Gastroesophageal sphincter (tissue), 4 donors: ENCODE data around the gene NSDHL. TPM values are rescaled to one million over a fixed set of nuclear protein-coding genes. Genes with fewer than 3 reads are reported as not detected.

ENCODE experiments used
- ATAC-seq: fragments of 150-250 bp; one replicate; pipeline ENCODE4 v1.9.1; 2016; ENCODE audit warnings: mild to moderate bottlenecking, moderate library complexity
- H3K27ac ChIP-seq, 4 donors: fragments of 200-600 bp; sonication (generic) in 3 of 4; 1 replicate in 3 of 4; 2 replicates in 1 of 4; pipeline ENCODE4 v1.5.1; 2016 to 2019
- H3K27me3 ChIP-seq: fragments of 200-600 bp; sonication (generic); one replicate; pipeline ENCODE4 v1.5.1; 2019
- H3K36me3 ChIP-seq, 2 donors: fragments of 200-600 bp; sonication (generic); one replicate each; pipeline ENCODE4 v1.5.1; 2019; ENCODE audit warnings: control low read depth in 1 of 2
- H3K4me1 ChIP-seq, 3 donors: fragments of 200-600 bp; sonication (generic); 1 replicate in 2 of 3; 2 replicates in 1 of 3; pipeline ENCODE4 v1.5.1; 2016 to 2019; ENCODE audit warnings: control low read depth in 2 of 3
- H3K4me3 ChIP-seq, 2 donors: fragments of 200-600 bp; sonication (generic); one replicate each; pipeline ENCODE4 v1.5.1; 2019; ENCODE audit warnings: mild to moderate bottlenecking in 1 of 2, moderate library complexity in 1 of 2
- H3K9me3 ChIP-seq, 3 donors: fragments of 200-600 bp; sonication (generic); one replicate each; pipeline ENCODE4 v1.5.1; 2017 to 2019; ENCODE audit warnings: control low read depth in 2 of 3
- EP300 ChIP-seq: sonication (generic); formaldehyde crosslinking; IDR thresholded peaks from one replicate; pipeline ENCODE4 v1.6.1; 2017; ENCODE audit warnings: antibody characterized with exemption, mild to moderate bottlenecking
- POLR2A ChIP-seq, 2 donors: fragments of 450-650 bp; IDR thresholded peaks; one replicate each; pipeline ENCODE4 v1.6.1; 2017; ENCODE audit warnings: antibody characterized with exemption in 2 of 2, mild to moderate bottlenecking in 2 of 2, moderate library complexity in 1 of 2
- POLR2AphosphoS5 ChIP-seq: sonication (generic); formaldehyde crosslinking; IDR thresholded peaks from one replicate; pipeline ENCODE4 v1.6.1; 2017; ENCODE audit warnings: antibody characterized with exemption
- WGBS, 2 donors: methylation state at CpG; one replicate each; pipeline ENCODE4 v1.1.5; 2018; ENCODE audit warnings: low coverage in 1 of 2; 5-methylcytosine and 5-hydroxymethylcytosine counted together
- total RNA-seq, 4 donors: library from RNA; depleted of rRNA; stranded (reverse); fragments of >200 nt; gene quantifications; one replicate each; pipeline ENCODE4 v1.1.0, GENCODE V29; 2016
- TF ChIP-seq, protein P1 (sequence below), 4 experiments: fragments of 200-600 bp in 2 of 4; fragments of 450-650 bp in 2 of 4; sonication (generic) in 1 of 4; IDR thresholded peaks; one replicate each; pipeline ENCODE4 v1.5.1; 2017 to 2019; ENCODE audit warnings: antibody characterized with exemption in 4 of 4, mild to moderate bottlenecking in 2 of 4, moderate library complexity in 2 of 4

The NSDHL gene
- total RNA-seq, 4 donors from 2014 or later: 3.7 to 14.2 (median 10.8) TPM

DNA sequence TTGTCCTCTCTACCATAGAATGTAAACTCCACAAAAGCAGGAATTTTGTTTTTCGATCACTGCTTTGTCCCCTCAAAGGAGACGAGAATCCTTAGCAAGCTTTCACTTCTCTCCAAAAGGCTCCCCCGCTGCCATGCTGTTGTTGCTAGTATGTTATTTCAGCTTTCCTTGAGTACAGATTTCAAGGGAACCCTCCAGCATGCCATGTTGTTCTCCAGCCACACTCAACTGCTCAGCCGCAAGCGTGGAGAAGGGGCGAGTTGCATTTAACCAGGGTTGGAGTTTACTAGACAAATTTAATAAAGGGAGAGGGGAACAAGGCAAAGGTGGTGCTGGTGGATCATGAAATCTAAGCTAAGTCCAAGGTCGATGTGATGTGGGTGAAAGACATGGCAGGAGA, 23.1 kb downstream of the NSDHL start:
- Histone ChIP-seq H3K4me3 (no peak overlapping the region), H3K27me3 (no peaks in the 10 kb centered on the region), H3K36me3 (peaks cover 0 to 45% of the 10 kb centered on the region in 2 donors), H3K4me1 (no peaks in the 10 kb centered on the region), H3K9me3 (no peaks in the 10 kb centered on the region), H3K27ac (no peak overlapping the region)
- TF ChIP-seq POLR2A (IDR thresholded peaks at IDR 0.05) (no peak), EP300 (no peak), POLR2AphosphoS5 (no peak)
- TF ChIP-seq, protein P1, sequence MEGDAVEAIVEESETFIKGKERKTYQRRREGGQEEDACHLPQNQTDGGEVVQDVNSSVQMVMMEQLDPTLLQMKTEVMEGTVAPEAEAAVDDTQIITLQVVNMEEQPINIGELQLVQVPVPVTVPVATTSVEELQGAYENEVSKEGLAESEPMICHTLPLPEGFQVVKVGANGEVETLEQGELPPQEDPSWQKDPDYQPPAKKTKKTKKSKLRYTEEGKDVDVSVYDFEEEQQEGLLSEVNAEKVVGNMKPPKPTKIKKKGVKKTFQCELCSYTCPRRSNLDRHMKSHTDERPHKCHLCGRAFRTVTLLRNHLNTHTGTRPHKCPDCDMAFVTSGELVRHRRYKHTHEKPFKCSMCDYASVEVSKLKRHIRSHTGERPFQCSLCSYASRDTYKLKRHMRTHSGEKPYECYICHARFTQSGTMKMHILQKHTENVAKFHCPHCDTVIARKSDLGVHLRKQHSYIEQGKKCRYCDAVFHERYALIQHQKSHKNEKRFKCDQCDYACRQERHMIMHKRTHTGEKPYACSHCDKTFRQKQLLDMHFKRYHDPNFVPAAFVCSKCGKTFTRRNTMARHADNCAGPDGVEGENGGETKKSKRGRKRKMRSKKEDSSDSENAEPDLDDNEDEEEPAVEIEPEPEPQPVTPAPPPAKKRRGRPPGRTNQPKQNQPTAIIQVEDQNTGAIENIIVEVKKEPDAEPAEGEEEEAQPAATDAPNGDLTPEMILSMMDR (IDR thresholded peaks at IDR 0.05): no peak
- 94 to 100% methylated on average over 1 to 3 of the region's 7 CpGs for WGBS, 2 donors
- ATAC-seq: no peak

DNA sequence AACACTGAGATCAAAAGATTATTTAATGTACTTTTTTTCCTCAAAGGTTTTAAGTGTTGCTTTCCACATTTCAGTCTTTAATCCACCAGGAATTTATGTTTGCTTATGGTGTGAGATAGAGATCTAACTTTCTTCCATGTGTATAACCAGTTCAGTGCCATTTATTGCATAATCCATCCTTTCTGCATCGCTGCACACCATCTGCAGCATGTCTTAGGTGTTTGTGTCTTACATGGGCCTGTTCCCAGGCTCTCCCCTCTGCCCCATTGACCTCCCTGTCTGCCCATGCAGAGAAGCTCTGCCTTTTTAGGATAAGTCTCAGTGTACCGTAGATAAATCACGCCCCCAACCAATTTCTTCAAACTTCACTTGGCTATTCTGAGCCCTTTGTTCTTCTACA, 30.3 kb downstream of the NSDHL start:
- no peak for ATAC-seq
- WGBS, 2 donors: 60 to 75% methylated on average over 1 to 3 of the region's 3 CpGs
- Histone ChIP-seq H3K9me3 (no peaks in the 10 kb centered on the region), H3K27ac (no peak overlapping the region), H3K36me3 (peaks cover 0 to 71% of the 10 kb centered on the region in 2 donors), H3K4me3 (no peak overlapping the region), H3K4me1 (no peaks in the 10 kb centered on the region), H3K27me3 (no peaks in the 10 kb centered on the region)
- TF ChIP-seq, protein P1 (IDR thresholded peaks at IDR 0.05): no peak
- no peak for TF ChIP-seq EP300
- no peak for TF ChIP-seq POLR2A (IDR thresholded peaks at IDR 0.05)

DNA sequence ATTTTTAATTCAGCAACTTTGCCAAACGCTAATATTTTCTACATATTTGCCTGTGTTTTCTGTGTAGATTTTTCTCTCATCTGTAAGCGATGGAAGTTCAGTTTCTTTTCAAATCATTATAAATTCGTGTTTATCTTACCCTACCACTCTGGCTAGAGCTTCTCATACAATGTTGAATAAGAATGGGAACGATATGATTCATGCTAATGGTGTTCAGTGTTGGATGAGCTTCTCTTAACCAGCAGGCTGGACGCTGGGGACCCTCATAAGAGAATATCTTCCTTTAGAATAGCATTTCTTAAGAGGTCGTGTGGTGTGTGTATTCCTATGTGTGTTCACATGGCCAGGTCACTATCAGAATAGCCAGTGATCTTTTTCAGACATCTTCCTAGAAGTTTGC, 31.0 kb downstream of the NSDHL start:
- Histone ChIP-seq H3K9me3 (no peaks in the 10 kb centered on the region), H3K4me1 (no peaks in the 10 kb centered on the region), H3K27ac (no peak overlapping the region), H3K4me3 (no peak overlapping the region), H3K27me3 (no peaks in the 10 kb centered on the region), H3K36me3 (peaks cover 0 to 78% of the 10 kb centered on the region in 2 donors)
- no peak for ATAC-seq
- 43 to 73% methylated on average over 4 of the region's 6 CpGs for WGBS, 2 donors
- no peak for TF ChIP-seq POLR2A (IDR thresholded peaks at IDR 0.05)
- TF ChIP-seq, protein P1 (IDR thresholded peaks at IDR 0.05): no peak

DNA sequence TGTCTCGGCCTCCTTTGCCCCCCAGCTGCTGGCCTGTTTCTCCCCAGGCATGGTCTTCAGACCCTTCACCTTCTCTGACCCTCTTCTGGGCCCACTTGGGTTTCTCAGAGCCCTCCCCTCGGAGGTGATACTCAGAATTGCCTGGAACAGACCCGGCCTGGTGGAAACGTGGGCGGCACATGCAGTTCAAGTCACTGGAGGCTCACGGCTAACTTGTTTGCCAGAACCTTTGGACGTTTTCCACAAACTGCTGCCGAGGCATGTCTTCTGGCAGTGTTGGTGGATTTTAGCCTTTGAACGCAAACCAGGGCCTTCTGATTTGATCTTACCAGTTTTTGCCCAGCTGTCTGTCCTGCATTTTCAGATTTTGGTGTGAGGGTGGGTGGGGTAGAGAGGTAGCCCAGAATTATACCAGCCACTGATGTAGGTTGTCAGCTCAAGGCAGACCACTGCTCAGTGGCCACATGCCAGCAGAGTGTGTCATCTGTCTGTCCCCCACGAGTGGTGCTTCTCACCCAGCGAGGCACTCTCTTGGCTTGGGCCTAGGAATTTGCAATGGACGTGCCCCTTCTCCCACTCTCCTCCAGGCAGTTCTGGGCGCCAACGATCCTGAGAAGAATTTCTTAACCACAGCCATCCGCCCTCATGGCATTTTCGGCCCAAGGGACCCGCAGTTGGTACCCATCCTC, 34.5 kb downstream of the NSDHL start:
- no peak overlapping the region for H3K4me3 ChIP-seq
- no peaks in the 10 kb centered on the region for H3K4me1 ChIP-seq
- WGBS, 2 donors: 83% methylated on average over 1 of the region's 17 CpGs; no CpG with 5 or more reads in 1 of the 2 donors
- H3K27me3 ChIP-seq: no peaks in the 10 kb centered on the region
- ATAC-seq: no peak
- no peak overlapping the region for H3K27ac ChIP-seq
- TF ChIP-seq POLR2AphosphoS5: no peak
- peaks cover 0 to 96% of the 10 kb centered on the region in 2 donors for H3K36me3 ChIP-seq
- H3K9me3 ChIP-seq: no peaks in the 10 kb centered on the region

DNA sequence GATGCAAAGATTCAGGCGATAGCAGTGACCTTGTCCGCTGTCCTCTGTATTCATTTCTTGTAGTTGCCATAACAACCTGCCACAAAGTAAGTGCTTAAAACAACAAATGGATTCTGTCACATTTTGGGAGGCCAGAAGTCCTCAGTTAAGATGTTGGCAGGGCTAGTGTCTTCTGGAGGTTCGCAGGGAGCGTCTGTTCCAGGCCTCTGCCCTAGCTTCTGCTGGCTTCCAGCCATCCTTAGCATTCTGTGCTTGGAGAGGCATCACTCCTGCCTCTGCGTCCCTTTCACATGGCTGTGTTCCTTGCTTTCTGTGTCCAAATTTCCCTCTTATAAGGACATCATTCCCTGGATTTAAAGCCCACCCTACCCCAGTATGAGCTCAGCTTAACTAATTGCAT, 35.5 kb downstream of the NSDHL start:
- Histone ChIP-seq H3K4me1 (no peaks in the 10 kb centered on the region), H3K4me3 (no peak overlapping the region), H3K9me3 (no peaks in the 10 kb centered on the region), H3K27ac (no peak overlapping the region), H3K27me3 (no peaks in the 10 kb centered on the region), H3K36me3 (peaks cover 0 to 88% of the 10 kb centered on the region in 2 donors)
- ATAC-seq: no peak
- no peak for TF ChIP-seq POLR2AphosphoS5
- TF ChIP-seq, protein P1 (IDR thresholded peaks at IDR 0.05): no peak
- TF ChIP-seq EP300: no peak
- no peak for TF ChIP-seq POLR2A (IDR thresholded peaks at IDR 0.05)
- WGBS, 2 donors: 80% methylated on average over 1 of the region's 5 CpGs; no CpG with 5 or more reads in 1 of the 2 donors
